HG03460 (cell line): ENCODE results near the gene COQ10B.
A peak's percentile ranks its signal among the peaks of the same experiment; 100 is the strongest.

Experiments used
- ATAC-seq: cut with Tn5 transposase; IDR thresholded peaks from one replicate; pipeline ENCODE4 v1.9.1; 2021; ENCODE audit not compliant: unreplicated experiment

The COQ10B gene

GRCh38 chr2:197499594-197500502, 46.5 kb downstream of the COQ10B start, which contains the start of the genes HSPD1 and HSPE1:
TSS of gene HSPD1 (minus strand) at chr2:197499840. CDS start at chr2:197498848, 992 bp downstream.
TSS of gene HSPE1 (plus strand) at chr2:197500379. CDS start at chr2:197500437, 58 bp downstream.
- ATAC-seq = peak; percentile 73

GRCh38 chr2:197500503-197501131, 47.3 kb downstream of the COQ10B start:
- ATAC-seq = peak; percentile 6

GRCh38 chr2:197502201-197502600, 48.8 kb downstream of the COQ10B start:
- no peak for ATAC-seq

GRCh38 chr2:197502685-197503084, 49.3 kb downstream of the COQ10B start:
- ATAC-seq = no peak

- no peak for ATAC-seq
These were observed 50.6 kb downstream of the COQ10B start for GRCh38 chr2:197504000-197504399.

- ATAC-seq = no peak
These were observed 51.2 kb downstream of the COQ10B start for GRCh38 chr2:197504512-197504911.

GRCh38 chr2:197506658-197507057, 53.3 kb downstream of the COQ10B start:
- ATAC-seq = no peak

GRCh38 chr2:197513915-197514314, 60.6 kb downstream of the COQ10B start:
- no peak for ATAC-seq

GRCh38 chr2:197514754-197515153, 61.4 kb downstream of the COQ10B start:
- ATAC-seq = no peak

GRCh38 chr2:197515315-197515738, 62.0 kb downstream of the COQ10B start:
- ATAC-seq = peak; percentile 12

GRCh38 chr2:197515739-197516392, 62.5 kb downstream of the COQ10B start, which contains the start of gene MOB4:
TSS of gene MOB4 (plus strand) at chr2:197516066. CDS start at chr2:197516087, 21 bp downstream.
- ATAC-seq = peak; percentile 91

- peak; percentile 19 for ATAC-seq
These were observed 63.0 kb downstream of the COQ10B start for GRCh38 chr2:197516393-197516761.

- no peak for ATAC-seq
These were observed 63.8 kb downstream of the COQ10B start for GRCh38 chr2:197517150-197517549.
